Liver (tissue), 9 donors: ENCODE results near the gene VEGFB. TPM values are rescaled to one million over a fixed set of nuclear protein-coding genes. Genes with fewer than 3 reads are reported as not detected.

Experiments
- DNase-seq: peaks from one replicate; pipeline ENCODE4 v3.0.0-alpha.2; 2017; ENCODE audit warnings: low spot score
- H3K27ac ChIP-seq, 2 donors: one replicate each; pipeline ENCODE4 v1.7.0; 2013; ENCODE audit warnings: inconsistent platforms in 2 of 2, low read length in 2 of 2, control low read depth in 1 of 2, low read depth in 1 of 2, mild to moderate bottlenecking in 1 of 2
- H3K27me3 ChIP-seq, 4 donors: one replicate each; pipeline versions ENCODE4 v1.6.1 to v1.7.0; 2013; ENCODE audit warnings: low read length in 3 of 4, inconsistent platforms in 1 of 4, mild to moderate bottlenecking in 1 of 4, moderate library complexity in 1 of 4; ENCODE audit not compliant: control insufficient read depth in 4 of 4, insufficient read depth in 4 of 4
- H3K36me3 ChIP-seq, 4 donors: one replicate each; pipeline versions ENCODE4 v1.6.1 to v1.7.0; 2013; ENCODE audit warnings: low read length in 3 of 4, mild to moderate bottlenecking in 3 of 4, low read depth in 1 of 4, moderate library complexity in 1 of 4; ENCODE audit not compliant: control insufficient read depth in 4 of 4, insufficient read depth in 3 of 4
- H3K4me1 ChIP-seq, 4 donors: one replicate each; pipeline versions ENCODE4 v1.6.1 to v1.7.0; 2013; ENCODE audit warnings: low read length in 3 of 4, mild to moderate bottlenecking in 3 of 4, moderate library complexity in 1 of 4; ENCODE audit not compliant: control insufficient read depth in 4 of 4, insufficient read depth in 4 of 4
- H3K4me3 ChIP-seq, 3 donors: one replicate each; pipeline versions ENCODE4 v1.6.1 to v1.7.0; 2013; ENCODE audit warnings: low read length in 3 of 3, control low read depth in 1 of 3, low read depth in 1 of 3, mild to moderate bottlenecking in 1 of 3
- H3K9ac ChIP-seq, 2 donors: one replicate each; pipeline ENCODE4 v1.7.0; 2013; ENCODE audit warnings: low read length in 2 of 2, mild to moderate bottlenecking in 2 of 2, moderate library complexity in 2 of 2, control low read depth in 1 of 2, low read depth in 1 of 2
- H3K9me3 ChIP-seq, 4 donors: one replicate each; pipeline versions ENCODE4 v1.6.1 to v1.7.0; 2013; ENCODE audit warnings: low read length in 3 of 4; ENCODE audit not compliant: control insufficient read depth in 4 of 4
- ATF3 ChIP-seq: IDR thresholded peaks from 2 replicates; pipeline ENCODE4 v1.6.1; 2016; ENCODE audit warnings: antibody characterized with exemption
- CTCF ChIP-seq: fragments of 150-350 bp; IDR thresholded peaks from 2 replicates; pipeline ENCODE4 v1.5.1; 2017; ENCODE audit warnings: improper control_type of control experiment, low read depth, low read length; ENCODE audit not compliant: missing input control
- EGR1 ChIP-seq, 2 donors: IDR thresholded peaks; 2 replicates each; pipeline ENCODE4 v1.6.1; 2016 to 2018; ENCODE audit warnings: antibody characterized with exemption in 2 of 2, low read depth in 2 of 2
- FOXA1 ChIP-seq: IDR thresholded peaks from 2 replicates; pipeline ENCODE4 v1.6.1; 2016; ENCODE audit warnings: antibody characterized with exemption
- FOXA2 ChIP-seq: IDR thresholded peaks from 2 replicates; pipeline ENCODE4 v1.6.1; 2016; ENCODE audit warnings: antibody characterized with exemption
- GABPA ChIP-seq, 2 donors: IDR thresholded peaks in 1 of 2; conservative IDR thresholded peaks in 1 of 2; 2 replicates each; pipeline ENCODE4 v1.6.1; 2016; ENCODE audit warnings: antibody characterized with exemption in 2 of 2, mild to moderate bottlenecking in 1 of 2, moderate library complexity in 1 of 2
- HNF4A ChIP-seq, 2 donors: conservative IDR thresholded peaks; 2 replicates each; pipeline ENCODE4 v1.6.1; 2016; ENCODE audit warnings: antibody characterized with exemption in 2 of 2, mild to moderate bottlenecking in 2 of 2
- HNF4G ChIP-seq: IDR thresholded peaks from 2 replicates; pipeline ENCODE4 v1.6.1; 2016; ENCODE audit warnings: antibody characterized with exemption
- JUND ChIP-seq, 2 donors: IDR thresholded peaks; 2 replicates each; pipeline ENCODE4 v1.6.1; 2016; ENCODE audit warnings: antibody characterized with exemption in 2 of 2
- MAX ChIP-seq: IDR thresholded peaks from 2 replicates; pipeline ENCODE4 v1.6.1; 2016; ENCODE audit warnings: antibody characterized with exemption
- NR2F2 ChIP-seq: IDR thresholded peaks from 2 replicates; pipeline ENCODE4 v1.6.1; 2016; ENCODE audit warnings: antibody characterized with exemption
- RAD21 ChIP-seq, 2 donors: IDR thresholded peaks; 2 replicates each; pipeline ENCODE4 v1.6.1; 2016; ENCODE audit warnings: antibody characterized with exemption in 2 of 2, mild to moderate bottlenecking in 2 of 2
- REST ChIP-seq: IDR thresholded peaks from 2 replicates; pipeline ENCODE4 v1.6.1; 2016; ENCODE audit warnings: antibody characterized with exemption, mild to moderate bottlenecking
- RXRA ChIP-seq, 2 donors: IDR thresholded peaks; 2 replicates each; pipeline ENCODE4 v1.6.1; 2017 to 2018; ENCODE audit warnings: antibody characterized with exemption in 2 of 2, mild to moderate bottlenecking in 1 of 2
- SP1 ChIP-seq: IDR thresholded peaks from 2 replicates; pipeline ENCODE4 v1.6.1; 2018; ENCODE audit warnings: antibody characterized with exemption, mild to moderate bottlenecking
- TAF1 ChIP-seq: conservative IDR thresholded peaks from 2 replicates; pipeline ENCODE4 v1.6.1; 2016; ENCODE audit warnings: antibody characterized with exemption, mild to moderate bottlenecking
- YY1 ChIP-seq: IDR thresholded peaks from 2 replicates; pipeline ENCODE4 v1.6.1; 2016; ENCODE audit warnings: antibody characterized with exemption, mild to moderate bottlenecking
- ZBTB33 ChIP-seq: IDR thresholded peaks from 2 replicates; pipeline ENCODE4 v1.6.1; 2016; ENCODE audit warnings: antibody characterized with exemption
- WGBS: extraction: QIAGEN DNeasy Blood & Tissue Kit; methylation state at CpG from one replicate; pipeline ENCODE4 v1.1.7; 2013; 5-methylcytosine and 5-hydroxymethylcytosine counted together
- polyA plus RNA-seq, 2 donors: library from polyadenylated mRNA; stranded (reverse) in 1 of 2; unstranded in 1 of 2; fragments of 200-250 nt in 1 of 2; fragments of >200 nt in 1 of 2; fragmentation: Nextera tagmentation in 1 of 2; extraction: Ambion mirVana in 1 of 2; gene quantifications; one replicate each; pipeline versions ENCODE4 v1.2.1 to v1.2.3, GENCODE V29; 2013 to 2015
- total RNA-seq, 2 donors: library from RNA; depleted of rRNA; stranded (reverse); fragments of >200 nt; gene quantifications; one replicate each; pipeline ENCODE4 v1.2.3, GENCODE V29; 2014
- donor health status: healthy.
- donor health status: healthy.
- donor health status: healthy.
- donor health status: healthy.
- donor health status: healthy.

The VEGFB gene
- total and polyA plus RNA-seq, 4 donors, result 3.6 to 17.3 (median 10.7) TPM

GRCh38 chr11:64209563-64209843, 24.9 kb upstream of the VEGFB start:
- H3K27me3 ChIP-seq, result no peaks in the 10 kb centered on the region
- H3K4me3 ChIP-seq, result no peak overlapping the region
- WGBS, result 92% methylated on average over 8 of the region's 8 CpGs
- H3K27ac ChIP-seq, result no peak overlapping the region
- no peak overlapping the region for H3K9ac ChIP-seq
- peaks cover 0 to 13% (median 8%) of the 10 kb centered on the region in 4 donors for H3K36me3 ChIP-seq
- DNase-seq, result no peak
- TF ChIP-seq GABPA (IDR thresholded peaks at IDR 0.05 in 1 of 2, conservative IDR thresholded peaks at IDR 0.05 in 1 of 2) (no peak), TAF1 (no peak), FOXA2 (no peak), JUND (IDR thresholded peaks at IDR 0.05) (no peak)
- no peaks in the 10 kb centered on the region for H3K9me3 ChIP-seq
- peaks cover 0 to 9% (median 1%) of the 10 kb centered on the region in 4 donors for H3K4me1 ChIP-seq

- no peak overlapping the region for H3K4me3 ChIP-seq
- TF ChIP-seq EGR1 (IDR thresholded peaks at IDR 0.05; ENCODE audit: low read depth in 2 of 2) (no peak), TAF1 (no peak), ZBTB33 (no peak), HNF4G (no peak), HNF4A (conservative IDR thresholded peaks at IDR 0.05) (no peak), NR2F2 (no peak), CTCF (no peak), YY1 (no peak), SP1 (no peak), MAX (no peak), JUND (IDR thresholded peaks at IDR 0.05) (no peak), FOXA1 (no peak), ATF3 (no peak), RXRA (IDR thresholded peaks at IDR 0.05) (no peak), GABPA (IDR thresholded peaks at IDR 0.05 in 1 of 2, conservative IDR thresholded peaks at IDR 0.05 in 1 of 2) (no peak), REST (no peak), RAD21 (IDR thresholded peaks at IDR 0.05) (no peak), FOXA2 (no peak)
- peaks cover 0 to 9% (median 0%) of the 10 kb centered on the region in 4 donors for H3K4me1 ChIP-seq
- DNase-seq, result no peak
- H3K9me3 ChIP-seq, result no peaks in the 10 kb centered on the region
- peaks cover 0 to 14% (median 8%) of the 10 kb centered on the region in 4 donors for H3K36me3 ChIP-seq
- H3K27ac ChIP-seq, result no peak overlapping the region
- H3K9ac ChIP-seq, result no peak overlapping the region
- no peaks in the 10 kb centered on the region for H3K27me3 ChIP-seq
- WGBS, result 97% methylated on average over 24 of the region's 24 CpGs
Measured at GRCh38 chr11:64210301-64211020, 23.9 kb upstream of the VEGFB start.
